Measurements from ENCODE around the gene RAMP3.

Gene RAMP3

GRCh38 chr7:45225311-45225947 lies 67.8 kb downstream of the RAMP3 start:
- DNase-seq, result no peak

GRCh38 chr7:45225948-45226335 lies 68.4 kb downstream of the RAMP3 start:
- no peak for DNase-seq

- DNase-seq, result no peak
Observed at GRCh38 chr7:45229156-45229920, 71.7 kb downstream of the RAMP3 start.

- no peak for DNase-seq
Observed at GRCh38 chr7:45230083-45230482, 72.5 kb downstream of the RAMP3 start.

GRCh38 chr7:45230611-45231165 lies 73.1 kb downstream of the RAMP3 start:
- no peak for DNase-seq

GRCh38 chr7:45233249-45233775 lies 75.7 kb downstream of the RAMP3 start:
- DNase-seq, result no peak
